Thyroid gland (tissue), 4 donors: Measurements from ENCODE around the gene EXOC3L4.

ENCODE experiments used
- POLR2A ChIP-seq, 2 donors: fragments of 450-650 bp; IDR thresholded peaks; one replicate each; pipeline ENCODE4 v1.6.1; 2017; ENCODE audit warnings: antibody characterized with exemption in 2 of 2, mild to moderate bottlenecking in 2 of 2, moderate library complexity in 1 of 2
- TF ChIP-seq, protein P1 (sequence below), 6 experiments: fragments of 200-600 bp in 3 of 6; fragments of 450-650 bp in 3 of 6; sonication (generic) in 3 of 6; IDR thresholded peaks; one replicate each; pipeline ENCODE4 v1.5.1; 2016 to 2019; ENCODE audit warnings: antibody characterized with exemption in 6 of 6, mild to moderate bottlenecking in 2 of 6, inconsistent platforms in 1 of 6, moderate library complexity in 1 of 6

DNA sequence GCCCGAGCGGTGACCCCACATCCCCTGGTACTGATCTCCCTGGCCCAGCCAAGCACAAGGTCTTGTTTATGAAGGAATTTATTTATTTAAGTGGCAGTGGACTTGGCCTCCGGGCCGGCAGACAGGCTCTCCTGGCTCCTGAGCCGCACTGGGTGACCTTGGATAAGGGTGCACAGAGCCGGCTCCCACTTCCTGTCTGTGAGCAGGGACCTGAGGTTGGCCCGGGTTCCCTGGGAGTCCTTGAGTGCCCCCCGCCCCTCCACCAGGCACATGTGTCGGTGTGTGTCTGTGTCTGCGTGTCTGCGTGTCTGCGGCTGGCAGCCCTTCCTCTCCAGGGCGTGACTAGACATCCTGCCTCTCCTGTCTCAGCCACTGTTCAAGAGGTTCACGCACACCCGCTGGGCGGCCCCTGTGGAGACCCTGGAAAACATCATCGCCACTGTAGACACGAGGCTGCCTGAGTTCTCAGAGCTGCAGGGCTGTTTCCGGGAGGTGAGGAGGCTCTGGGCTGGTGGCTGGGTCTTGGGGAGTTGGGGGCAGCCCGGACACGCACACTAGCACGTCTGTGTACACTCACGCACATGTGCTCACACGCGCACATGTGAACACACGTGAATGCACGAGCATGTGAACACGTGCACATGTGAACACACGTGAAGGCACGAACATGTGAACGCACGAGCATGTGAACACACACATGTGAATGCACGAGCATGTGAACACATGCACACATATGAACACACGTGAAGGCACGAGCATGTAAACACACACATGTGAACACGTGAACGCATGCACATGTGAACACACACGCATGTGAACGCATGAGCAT, 38.1 kb downstream of the EXOC3L4 start:
- TF ChIP-seq, protein P1, sequence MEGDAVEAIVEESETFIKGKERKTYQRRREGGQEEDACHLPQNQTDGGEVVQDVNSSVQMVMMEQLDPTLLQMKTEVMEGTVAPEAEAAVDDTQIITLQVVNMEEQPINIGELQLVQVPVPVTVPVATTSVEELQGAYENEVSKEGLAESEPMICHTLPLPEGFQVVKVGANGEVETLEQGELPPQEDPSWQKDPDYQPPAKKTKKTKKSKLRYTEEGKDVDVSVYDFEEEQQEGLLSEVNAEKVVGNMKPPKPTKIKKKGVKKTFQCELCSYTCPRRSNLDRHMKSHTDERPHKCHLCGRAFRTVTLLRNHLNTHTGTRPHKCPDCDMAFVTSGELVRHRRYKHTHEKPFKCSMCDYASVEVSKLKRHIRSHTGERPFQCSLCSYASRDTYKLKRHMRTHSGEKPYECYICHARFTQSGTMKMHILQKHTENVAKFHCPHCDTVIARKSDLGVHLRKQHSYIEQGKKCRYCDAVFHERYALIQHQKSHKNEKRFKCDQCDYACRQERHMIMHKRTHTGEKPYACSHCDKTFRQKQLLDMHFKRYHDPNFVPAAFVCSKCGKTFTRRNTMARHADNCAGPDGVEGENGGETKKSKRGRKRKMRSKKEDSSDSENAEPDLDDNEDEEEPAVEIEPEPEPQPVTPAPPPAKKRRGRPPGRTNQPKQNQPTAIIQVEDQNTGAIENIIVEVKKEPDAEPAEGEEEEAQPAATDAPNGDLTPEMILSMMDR (IDR thresholded peaks at IDR 0.05) = no peak
- no peak for TF ChIP-seq POLR2A (IDR thresholded peaks at IDR 0.05)
